ENCODE data around the gene OTOP2.

The OTOP2 gene

GRCh38 chr17:74943808-74944522 lies 19.9 kb downstream of the OTOP2 start:
- H3K9me2 ChIP-seq (replicated peaks; ENCODE audit: control insufficient read depth, low read length) = no peaks in the 10 kb centered on the region
- H3K27ac ChIP-seq (ENCODE audit: low read depth, low read length) = no peak overlapping the region
- H4K20me1 ChIP-seq (ENCODE audit: control insufficient read depth, insufficient read depth, low read depth, low read length) = no peaks in the 10 kb centered on the region
- H3K4me1 ChIP-seq (ENCODE audit: control insufficient read depth, low read length) = no peaks in the 10 kb centered on the region
- no peaks in the 10 kb centered on the region for H3K36me3 ChIP-seq (ENCODE audit: control insufficient read depth, low read length)
- TF ChIP-seq EZH2phosphoT487 (IDR thresholded peaks at IDR 0.05; ENCODE audit: borderline replicate concordance, low read length) (no peak), CTCF (IDR thresholded peaks at IDR 0.05; ENCODE audit: low read depth, low read length, poor library complexity, severe bottlenecking) (no peak)
- H3K27me3 ChIP-seq (ENCODE audit: control insufficient read depth, low read length) = peaks cover 9% of the 10 kb centered on the region
- no peak overlapping the region for H3K4me3 ChIP-seq (ENCODE audit: low read length)
- no peaks in the 10 kb centered on the region for H3F3A ChIP-seq (ENCODE audit: control insufficient read depth, insufficient read depth)
- H3K79me2 ChIP-seq (ENCODE audit: control insufficient read depth, low read length) = no peaks in the 10 kb centered on the region
- H3K4me2 ChIP-seq (ENCODE audit: low read length) = no peak overlapping the region
- no peaks in the 10 kb centered on the region for H3K9me3 ChIP-seq (ENCODE audit: control insufficient read depth, insufficient read depth, low read length)

GRCh38 chr17:74945543-74945942 lies 21.5 kb downstream of the OTOP2 start:
- no peaks in the 10 kb centered on the region for H4K20me1 ChIP-seq (ENCODE audit: control insufficient read depth, insufficient read depth, low read depth, low read length)
- peaks cover 9% of the 10 kb centered on the region for H3K27me3 ChIP-seq (ENCODE audit: control insufficient read depth, low read length)
- H3K27ac ChIP-seq (ENCODE audit: low read depth, low read length) = no peak overlapping the region
- no peak overlapping the region for H3K4me3 ChIP-seq (ENCODE audit: low read length)
- H3K4me1 ChIP-seq (ENCODE audit: control insufficient read depth, low read length) = no peaks in the 10 kb centered on the region
- H3F3A ChIP-seq (ENCODE audit: control insufficient read depth, insufficient read depth) = no peaks in the 10 kb centered on the region
- H3K9me3 ChIP-seq (ENCODE audit: control insufficient read depth, insufficient read depth, low read length) = no peaks in the 10 kb centered on the region
- no peaks in the 10 kb centered on the region for H3K79me2 ChIP-seq (ENCODE audit: control insufficient read depth, low read length)
- H3K9me2 ChIP-seq (replicated peaks; ENCODE audit: control insufficient read depth, low read length) = no peaks in the 10 kb centered on the region
- H3K36me3 ChIP-seq (ENCODE audit: control insufficient read depth, low read length) = no peaks in the 10 kb centered on the region
- no peak for TF ChIP-seq CTCF (IDR thresholded peaks at IDR 0.05; ENCODE audit: low read depth, low read length, poor library complexity, severe bottlenecking)
- TF ChIP-seq EZH2phosphoT487 (IDR thresholded peaks at IDR 0.05; ENCODE audit: borderline replicate concordance, low read length) = no peak
- no peak overlapping the region for H3K4me2 ChIP-seq (ENCODE audit: low read length)

GRCh38 chr17:74946641-74947040 lies 22.6 kb downstream of the OTOP2 start:
- Histone ChIP-seq H3K4me2 (ENCODE audit: low read length) (no peak overlapping the region), H3K36me3 (ENCODE audit: control insufficient read depth, low read length) (no peaks in the 10 kb centered on the region), H3K4me3 (ENCODE audit: low read length) (no peak overlapping the region), H3K9me2 (replicated peaks; ENCODE audit: control insufficient read depth, low read length) (no peaks in the 10 kb centered on the region), H3K79me2 (ENCODE audit: control insufficient read depth, low read length) (no peaks in the 10 kb centered on the region), H3K4me1 (ENCODE audit: control insufficient read depth, low read length) (no peaks in the 10 kb centered on the region), H4K20me1 (ENCODE audit: control insufficient read depth, insufficient read depth, low read depth, low read length) (no peaks in the 10 kb centered on the region), H3K27me3 (ENCODE audit: control insufficient read depth, low read length) (peaks cover 9% of the 10 kb centered on the region), H3K27ac (ENCODE audit: low read depth, low read length) (no peak overlapping the region), H3F3A (ENCODE audit: control insufficient read depth, insufficient read depth) (no peaks in the 10 kb centered on the region), H3K9me3 (ENCODE audit: control insufficient read depth, insufficient read depth, low read length) (no peaks in the 10 kb centered on the region)
- TF ChIP-seq EZH2phosphoT487 (IDR thresholded peaks at IDR 0.05; ENCODE audit: borderline replicate concordance, low read length) = no peak
- no peak for TF ChIP-seq CTCF (IDR thresholded peaks at IDR 0.05; ENCODE audit: low read depth, low read length, poor library complexity, severe bottlenecking)
